Neural crest cell (in vitro differentiated cells): ENCODE results near the gene STARD10. TPM values are rescaled to one million over a fixed set of nuclear protein-coding genes. Genes with fewer than 3 reads are reported as not detected.

ENCODE experiments used
- DNase-seq: peaks from one replicate; pipeline ENCODE4 v3.0.0; 2021; ENCODE audit warnings: low read depth, mixed read lengths, low spot score
- H3K27ac Mint-ChIP-seq: one replicate; pipeline ENCODE4 v1.8.0; 2021; ENCODE audit warnings: mild to moderate bottlenecking, mixed read lengths; ENCODE audit not compliant: unreplicated experiment
- H3K27me3 Mint-ChIP-seq: 2 replicates; pipeline ENCODE4 v1.8.0; 2021; ENCODE audit warnings: low read depth, mild to moderate bottlenecking, mixed read lengths
- H3K36me3 Mint-ChIP-seq: 2 replicates; pipeline ENCODE4 v1.8.0; 2021; ENCODE audit warnings: low read depth, mild to moderate bottlenecking, mixed read lengths
- H3K4me1 Mint-ChIP-seq: 2 replicates; pipeline ENCODE4 v1.8.0; 2021; ENCODE audit warnings: mixed read lengths
- H3K4me3 Mint-ChIP-seq: one replicate; pipeline ENCODE4 v1.8.0; 2021; ENCODE audit warnings: mild to moderate bottlenecking, mixed read lengths
- H3K9me3 Mint-ChIP-seq: 2 replicates; pipeline ENCODE4 v1.8.0; 2021; ENCODE audit warnings: mixed read lengths
- total RNA-seq: library from RNA; stranded (reverse); gene quantifications from 2 replicates; pipeline ENCODE4 v1.2.1, GENCODE V29; 2021
- TF ChIP-seq, protein P1 (sequence below): fragments of 200-600 bp; sonication (generic); conservative IDR thresholded peaks from 2 replicates; pipeline ENCODE4 v1.5.0; 2021; ENCODE audit warnings: antibody characterized with exemption, mild to moderate bottlenecking

STARD10 gene
- total RNA-seq, 1 donor from 2014 or later, result 12.6 TPM

DNA sequence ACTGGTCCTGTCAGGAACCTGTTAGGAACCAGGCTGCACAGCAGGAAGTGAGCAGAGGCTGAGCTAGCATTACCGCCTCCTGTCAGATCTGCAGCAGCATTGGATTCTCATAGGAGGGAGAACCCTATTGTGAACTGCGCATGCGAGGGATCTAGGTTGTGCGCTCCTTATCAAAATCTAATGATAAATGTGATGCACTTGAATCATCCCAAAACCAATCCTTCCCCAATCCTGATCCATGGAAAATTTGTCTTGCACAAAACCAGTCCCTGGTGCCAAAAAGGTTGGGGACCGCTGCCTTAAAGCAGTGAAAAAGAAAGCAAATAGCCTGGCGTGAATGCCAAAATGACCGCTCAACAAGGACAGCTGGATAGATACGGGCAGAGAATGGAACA, 39.7 kb downstream of the STARD10 start:
- no peaks in the 10 kb centered on the region for H3K36me3 Mint-ChIP-seq
- H3K9me3 Mint-ChIP-seq, result no peaks in the 10 kb centered on the region
- no peaks in the 10 kb centered on the region for H3K27me3 Mint-ChIP-seq
- TF ChIP-seq, protein P1, sequence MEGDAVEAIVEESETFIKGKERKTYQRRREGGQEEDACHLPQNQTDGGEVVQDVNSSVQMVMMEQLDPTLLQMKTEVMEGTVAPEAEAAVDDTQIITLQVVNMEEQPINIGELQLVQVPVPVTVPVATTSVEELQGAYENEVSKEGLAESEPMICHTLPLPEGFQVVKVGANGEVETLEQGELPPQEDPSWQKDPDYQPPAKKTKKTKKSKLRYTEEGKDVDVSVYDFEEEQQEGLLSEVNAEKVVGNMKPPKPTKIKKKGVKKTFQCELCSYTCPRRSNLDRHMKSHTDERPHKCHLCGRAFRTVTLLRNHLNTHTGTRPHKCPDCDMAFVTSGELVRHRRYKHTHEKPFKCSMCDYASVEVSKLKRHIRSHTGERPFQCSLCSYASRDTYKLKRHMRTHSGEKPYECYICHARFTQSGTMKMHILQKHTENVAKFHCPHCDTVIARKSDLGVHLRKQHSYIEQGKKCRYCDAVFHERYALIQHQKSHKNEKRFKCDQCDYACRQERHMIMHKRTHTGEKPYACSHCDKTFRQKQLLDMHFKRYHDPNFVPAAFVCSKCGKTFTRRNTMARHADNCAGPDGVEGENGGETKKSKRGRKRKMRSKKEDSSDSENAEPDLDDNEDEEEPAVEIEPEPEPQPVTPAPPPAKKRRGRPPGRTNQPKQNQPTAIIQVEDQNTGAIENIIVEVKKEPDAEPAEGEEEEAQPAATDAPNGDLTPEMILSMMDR, result no peak
- no peak for DNase-seq
- H3K4me1 Mint-ChIP-seq, result peaks cover 40% of the 10 kb centered on the region
- peak overlapping the region; percentile 69 for H3K27ac Mint-ChIP-seq
- H3K4me3 Mint-ChIP-seq, result peak overlapping the region; percentile 58

DNA sequence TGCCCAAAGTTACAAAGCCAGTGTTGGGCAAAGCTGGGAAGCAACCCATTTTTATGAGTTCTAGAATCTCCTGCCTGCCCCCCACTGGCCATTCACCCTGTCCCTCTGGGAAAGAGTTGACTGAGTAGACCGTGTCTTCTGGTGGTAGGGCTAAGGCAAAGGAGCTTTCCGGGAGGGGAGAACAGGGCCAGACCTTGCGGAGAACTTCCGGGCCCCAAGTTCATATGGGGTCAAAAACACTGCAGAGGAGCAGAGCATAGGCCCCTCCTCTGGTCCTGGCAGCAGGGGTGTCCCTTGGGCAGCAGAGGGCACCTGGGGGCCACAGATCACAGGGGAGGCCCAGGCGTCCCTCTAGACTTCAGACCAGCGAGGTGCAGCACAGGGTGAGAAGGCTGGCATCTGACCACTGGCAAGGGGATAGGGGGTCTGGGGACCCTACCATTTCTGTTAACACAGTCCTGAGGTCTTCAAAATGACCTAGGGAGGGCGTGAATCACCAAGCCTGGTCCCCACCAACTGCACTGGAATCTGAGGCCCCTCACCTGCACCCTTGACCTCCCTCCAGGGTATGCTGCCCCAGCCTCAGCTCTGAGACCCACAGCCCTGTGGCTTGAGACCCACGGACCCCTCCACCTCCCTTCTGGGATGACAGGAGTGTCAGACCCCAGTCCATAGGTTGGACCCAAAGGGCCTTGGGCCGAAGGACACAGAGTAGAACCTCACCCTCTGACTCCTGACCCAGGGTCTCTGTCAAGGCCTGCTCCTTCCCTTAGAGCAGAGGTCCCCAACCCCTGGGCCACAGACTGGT, 40.3 kb downstream of the STARD10 start:
- H3K4me3 Mint-ChIP-seq, result peak overlapping the region; percentile 93
- TF ChIP-seq, protein P1, result no peak
- no peak overlapping the region for H3K27ac Mint-ChIP-seq
- H3K36me3 Mint-ChIP-seq, result no peaks in the 10 kb centered on the region
- no peak for DNase-seq
- no peaks in the 10 kb centered on the region for H3K27me3 Mint-ChIP-seq
- H3K4me1 Mint-ChIP-seq, result peaks cover 40% of the 10 kb centered on the region
- no peaks in the 10 kb centered on the region for H3K9me3 Mint-ChIP-seq

DNA sequence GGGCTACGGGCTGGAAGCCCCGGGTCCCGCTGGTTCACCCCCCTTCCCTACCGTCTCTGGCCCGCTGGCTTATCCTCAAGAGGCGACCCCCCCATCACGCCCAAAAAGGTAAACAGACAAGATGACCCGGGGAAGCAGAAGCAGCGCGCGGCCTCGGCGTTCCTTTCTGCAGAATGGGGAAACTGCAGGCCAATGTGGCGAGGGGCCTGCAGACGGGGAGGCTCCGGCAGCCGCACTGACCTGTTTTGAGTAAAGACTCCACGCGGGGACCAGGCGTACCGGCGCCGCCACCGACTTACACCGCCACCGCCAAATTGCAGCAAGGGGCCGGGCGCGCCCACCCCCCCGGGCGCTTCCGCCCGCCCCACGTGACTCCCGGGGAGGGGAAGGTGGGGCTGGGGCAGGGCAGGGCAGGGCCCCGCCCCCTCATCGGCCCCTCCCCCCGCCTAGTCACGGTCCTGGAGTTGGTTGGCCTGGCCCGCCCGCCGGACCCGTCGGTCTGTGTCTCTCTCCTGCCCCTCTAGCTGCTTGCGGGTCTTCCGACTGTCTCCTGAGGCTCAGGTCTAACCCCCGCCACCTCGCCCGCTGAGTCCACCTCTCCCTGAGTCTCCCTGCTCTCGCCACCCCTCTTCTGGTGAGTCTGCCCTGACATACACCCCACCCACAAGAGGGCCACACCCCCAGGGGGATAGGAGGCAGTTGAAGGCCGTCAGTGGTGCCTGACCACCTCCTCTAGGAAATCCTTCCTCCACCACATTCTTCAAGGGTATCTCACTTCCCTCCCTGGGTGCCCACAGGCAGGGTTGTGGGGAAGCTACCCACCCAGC, 41.5 kb downstream of the STARD10 start, which contains the start of gene ARAP1:
Gene ARAP1, minus strand, starts transcription at position 321 of the 827 bp plus-strand sequence. CDS start 25,280 bp downstream, outside the sequence.
- H3K9me3 Mint-ChIP-seq, result no peaks in the 10 kb centered on the region
- TF ChIP-seq, protein P1, result no peak
- H3K4me1 Mint-ChIP-seq, result peaks cover 42% of the 10 kb centered on the region
- DNase-seq, result peak; percentile 46
- no peaks in the 10 kb centered on the region for H3K27me3 Mint-ChIP-seq
- H3K27ac Mint-ChIP-seq, result peak within 1 kb of the TSS; percentile 96
- no peaks in the 10 kb centered on the region for H3K36me3 Mint-ChIP-seq
- H3K4me3 Mint-ChIP-seq, result peak within 1 kb of the TSS; percentile 93

DNA sequence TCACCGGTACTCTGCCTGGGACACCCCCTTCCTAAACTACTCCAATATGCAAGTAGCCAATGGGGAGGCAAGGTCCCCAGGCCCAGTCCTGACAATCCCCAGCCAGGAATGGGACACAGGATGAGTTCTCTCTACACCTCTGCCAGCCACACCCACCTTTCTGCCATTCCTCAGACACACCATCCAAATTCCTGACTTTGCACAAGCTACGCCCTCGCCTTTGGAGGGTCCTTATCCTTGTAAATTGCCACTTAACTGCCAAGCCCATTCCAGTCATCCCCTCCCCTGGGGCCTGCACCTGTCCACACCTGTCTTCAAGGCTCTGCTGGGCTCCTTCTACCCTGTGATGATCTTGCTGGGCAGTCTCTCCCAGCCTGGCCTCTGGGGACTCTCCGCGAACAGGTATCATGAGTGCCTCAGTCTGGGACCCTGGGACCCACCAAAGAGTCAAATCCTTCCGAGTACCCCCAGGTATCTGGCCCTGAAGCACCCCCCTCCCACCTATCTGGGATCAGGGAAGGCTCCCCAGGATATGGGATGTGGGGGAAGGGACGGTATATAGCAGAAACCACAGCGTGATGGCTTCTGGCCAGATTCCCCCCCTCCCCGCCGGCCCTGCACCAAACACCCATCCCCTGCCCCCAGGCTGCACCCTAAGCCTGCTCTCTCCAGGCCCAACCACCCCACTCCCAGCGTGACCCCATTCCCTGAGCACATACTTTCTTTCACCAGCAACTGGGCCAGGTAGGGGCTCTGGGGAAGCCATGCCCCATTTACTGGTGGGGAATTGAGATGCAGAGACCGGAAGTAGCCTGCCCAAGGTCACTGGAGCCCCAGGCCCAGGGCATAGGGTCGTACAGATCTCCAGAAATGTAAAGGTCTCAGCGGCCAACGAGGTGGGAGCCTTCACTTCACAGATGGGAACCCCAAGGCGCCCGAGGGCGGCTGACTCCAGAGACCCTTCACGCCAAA, 42.4 kb downstream of the STARD10 start:
- Mint-ChIP-seq H3K9me3 (no peaks in the 10 kb centered on the region), H3K4me3 (peak overlapping the region; percentile 86), H3K36me3 (no peaks in the 10 kb centered on the region), H3K27ac (peak overlapping the region; percentile 71), H3K27me3 (no peaks in the 10 kb centered on the region), H3K4me1 (peaks cover 42% of the 10 kb centered on the region)
- TF ChIP-seq, protein P1, result no peak
- no peak for DNase-seq
